HFFc6 (cell line): Measurements from ENCODE around the gene LIN28A. TPM values are rescaled to one million over a fixed set of nuclear protein-coding genes. Genes with fewer than 3 reads are reported as not detected.
A peak's percentile ranks its signal among the peaks of the same experiment; 100 is the strongest.

Experiments
- DNase-seq: peaks from one replicate; pipeline ENCODE4 v3.0.0-alpha.2; 2018
- H3K27ac Mint-ChIP-seq: 2 replicates; pipeline ENCODE4 v1.8.0; 2020; ENCODE audit warnings: mild to moderate bottlenecking, mixed read lengths
- H3K27me3 Mint-ChIP-seq: 2 replicates; pipeline ENCODE4 v1.8.0; 2021; ENCODE audit warnings: mild to moderate bottlenecking, moderate library complexity, mixed read lengths; ENCODE audit not compliant: insufficient read depth
- H3K36me3 Mint-ChIP-seq: 2 replicates; pipeline ENCODE4 v1.8.0; 2021; ENCODE audit warnings: low read depth, mixed read lengths
- H3K4me1 Mint-ChIP-seq: 2 replicates; pipeline ENCODE4 v1.8.0; 2020; ENCODE audit warnings: low read depth, mixed read lengths
- H3K4me3 Mint-ChIP-seq: 2 replicates; pipeline ENCODE4 v1.8.0; 2020; ENCODE audit warnings: mild to moderate bottlenecking, moderate library complexity, mixed read lengths
- H3K9me3 Mint-ChIP-seq: 2 replicates; pipeline ENCODE4 v1.8.0; 2020; ENCODE audit warnings: mild to moderate bottlenecking, mixed read lengths
- CTCF ChIP-seq: fragments of 200-600 bp; sonication (generic); IDR thresholded peaks from 2 replicates; pipeline ENCODE4 v1.5.0; 2021; ENCODE audit warnings: antibody characterized with exemption, mild to moderate bottlenecking
- total RNA-seq, 6 experiments: library from RNA; stranded (reverse); fragmentation: NEBNext Ultra II Directional; extraction: Animal tissue kit (Norgen Biotek cat#: 25700); gene quantifications; 2 replicates in 1 of 6; 3 replicates in 5 of 6; pipeline ENCODE4 v1.2.3, GENCODE V29; 2021

LIN28A gene
- total RNA-seq, 6 experiments from 2014 or later, result not detected

- H3K27ac Mint-ChIP-seq, result peak overlapping the region; percentile 48; the same call in 1 of the 2 replicates
- no peak for TF ChIP-seq CTCF
- H3K4me1 Mint-ChIP-seq, result peaks cover 41% of the 10 kb centered on the region
- H3K9me3 Mint-ChIP-seq, result no peaks in the 10 kb centered on the region
- no peaks in the 10 kb centered on the region for H3K36me3 Mint-ChIP-seq
- H3K27me3 Mint-ChIP-seq, result peaks cover 11% of the 10 kb centered on the region; the same call in 1 of the 2 replicates
- DNase-seq, result peak; percentile 48
- H3K4me3 Mint-ChIP-seq, result peak overlapping the region; percentile 39; the same call in 1 of the 2 replicates
Observed at GRCh38 chr1:26405281-26405915, 5.2 kb upstream of the LIN28A start.

DNA sequence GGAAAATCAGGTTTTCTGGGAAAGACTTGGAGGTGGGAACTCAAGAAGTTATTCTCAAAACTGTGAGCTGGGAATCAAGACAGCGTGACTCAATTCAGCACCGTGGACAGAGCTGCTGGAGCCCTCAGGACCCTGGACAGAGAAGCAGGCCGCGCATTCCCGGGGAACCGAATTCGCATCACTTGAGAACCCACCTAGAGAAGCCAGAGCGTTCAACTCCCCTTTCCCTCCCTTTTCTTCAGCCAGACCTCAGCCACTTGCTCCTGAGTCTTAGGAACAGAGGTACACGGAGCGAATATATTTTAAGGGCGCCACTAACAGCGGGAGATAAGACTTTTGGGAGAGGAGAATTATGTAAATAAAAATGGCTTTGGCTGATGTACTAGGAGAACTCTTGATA lies 2.0 kb upstream of the LIN28A start:
- TF ChIP-seq CTCF, result no peak
- H3K9me3 Mint-ChIP-seq, result no peaks in the 10 kb centered on the region
- no peak overlapping the region for H3K4me3 Mint-ChIP-seq
- H3K4me1 Mint-ChIP-seq, result peaks cover 35% of the 10 kb centered on the region
- peaks cover 38% of the 10 kb centered on the region for H3K27me3 Mint-ChIP-seq
- no peaks in the 10 kb centered on the region for H3K36me3 Mint-ChIP-seq
- peak; percentile 53 for DNase-seq
- no peak overlapping the region for H3K27ac Mint-ChIP-seq

- no peak overlapping the region for H3K4me3 Mint-ChIP-seq
- H3K27ac Mint-ChIP-seq, result no peak overlapping the region
- no peak for DNase-seq
- H3K27me3 Mint-ChIP-seq, result peaks cover 45% of the 10 kb centered on the region
- H3K9me3 Mint-ChIP-seq, result no peaks in the 10 kb centered on the region
- H3K36me3 Mint-ChIP-seq, result no peaks in the 10 kb centered on the region
- TF ChIP-seq CTCF, result no peak
- H3K4me1 Mint-ChIP-seq, result peaks cover 28% of the 10 kb centered on the region
Observed at GRCh38 chr1:26409191-26409807, 1.3 kb upstream of the LIN28A start.

DNA sequence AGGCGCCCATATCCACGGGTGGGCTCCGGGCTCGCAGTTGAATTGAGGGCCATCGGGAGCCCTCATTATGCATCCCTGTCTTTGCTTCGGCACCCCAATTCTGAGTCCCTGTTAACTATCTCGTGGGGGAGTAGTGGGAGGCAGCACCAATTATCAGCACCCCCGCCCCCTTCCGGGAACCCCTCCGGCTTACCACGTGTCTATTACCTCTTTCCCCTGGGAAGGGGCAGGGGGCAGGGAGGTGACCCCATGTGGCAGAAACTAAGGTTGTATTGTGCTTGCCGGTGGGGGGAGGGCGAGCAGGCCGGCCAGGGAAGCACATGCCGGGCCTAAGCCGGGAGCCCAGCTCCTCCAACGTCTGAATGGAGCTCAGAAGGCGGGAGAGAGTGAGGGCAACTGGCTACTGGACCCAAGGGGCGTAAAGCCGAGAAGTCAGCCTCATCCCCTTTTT lies 1.0 kb downstream of the LIN28A start:
- no peak overlapping the region for H3K4me3 Mint-ChIP-seq
- TF ChIP-seq CTCF, result no peak
- peaks cover 53% of the 10 kb centered on the region for H3K27me3 Mint-ChIP-seq
- no peak for DNase-seq
- no peaks in the 10 kb centered on the region for H3K36me3 Mint-ChIP-seq
- peaks cover 15% of the 10 kb centered on the region for H3K4me1 Mint-ChIP-seq
- no peaks in the 10 kb centered on the region for H3K9me3 Mint-ChIP-seq
- H3K27ac Mint-ChIP-seq, result no peak overlapping the region

DNA sequence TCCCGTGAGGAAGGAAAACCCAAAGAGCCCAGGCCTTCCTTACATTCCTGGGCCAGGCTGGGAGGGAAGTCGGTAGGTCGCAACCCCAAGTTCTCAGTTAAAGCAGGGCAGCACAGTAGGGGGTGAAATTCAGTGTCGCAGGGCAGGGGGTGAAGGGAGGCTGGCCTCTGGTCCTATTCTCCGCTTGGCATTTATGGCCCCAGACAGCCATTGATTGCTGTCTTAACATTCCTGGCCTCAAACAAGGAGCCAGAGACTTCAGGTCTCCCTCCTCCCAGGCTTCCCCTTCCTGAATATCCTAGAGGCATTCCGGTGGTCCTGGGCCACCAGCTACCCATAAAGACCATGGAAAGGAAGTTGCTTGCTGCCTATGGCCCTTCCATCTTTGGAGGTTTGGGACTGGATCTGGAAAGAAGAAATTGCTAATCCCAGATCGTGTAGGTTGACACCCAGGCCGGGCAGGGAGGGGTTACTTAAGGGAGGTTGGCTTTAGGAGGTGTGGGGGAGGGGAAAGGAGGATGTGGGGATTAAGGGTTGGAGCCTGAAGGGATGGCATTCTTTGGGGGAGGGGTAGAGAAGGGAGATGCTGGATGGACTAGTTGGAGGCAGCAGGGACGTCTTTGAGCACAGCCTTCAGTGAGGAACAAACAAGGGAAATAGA lies 1.7 kb downstream of the LIN28A start:
- H3K27ac Mint-ChIP-seq, result no peak overlapping the region
- H3K4me1 Mint-ChIP-seq, result peaks cover 15% of the 10 kb centered on the region
- DNase-seq, result no peak
- H3K36me3 Mint-ChIP-seq, result no peaks in the 10 kb centered on the region
- TF ChIP-seq CTCF, result no peak
- peaks cover 55% of the 10 kb centered on the region for H3K27me3 Mint-ChIP-seq
- no peaks in the 10 kb centered on the region for H3K9me3 Mint-ChIP-seq
- no peak overlapping the region for H3K4me3 Mint-ChIP-seq
